Adrenal gland (tissue), 12 donors: Measurements from ENCODE around the gene CAMK1D. TPM values are rescaled to one million over a fixed set of nuclear protein-coding genes. Genes with fewer than 3 reads are reported as not detected.

Source experiments
- DNase-seq, 7 donors: peaks; one replicate each; pipeline ENCODE4 v3.0.0-alpha.2; 2019 to 2020
- H3K27ac ChIP-seq, 5 donors: fragments of 200-600 bp; sonication (generic) in 4 of 5; 1 replicate in 3 of 5; 2 replicates in 2 of 5; pipeline versions ENCODE4 v1.5.1 to v1.8.0; 2016 to 2020; ENCODE audit warnings: mild to moderate bottlenecking in 1 of 5
- H3K27me3 ChIP-seq: fragments of 200-600 bp; 2 replicates; pipeline ENCODE4 v1.8.0; 2021
- H3K36me3 ChIP-seq, 2 donors: fragments of 200-600 bp; replicated peaks in 1 of 2; 1 replicate in 1 of 2; 2 replicates in 1 of 2; pipeline versions ENCODE4 v1.5.1 to v1.8.0; 2018 to 2022
- H3K4me1 ChIP-seq, 2 donors: fragments of 200-600 bp; replicated peaks in 1 of 2; 1 replicate in 1 of 2; 2 replicates in 1 of 2; pipeline versions ENCODE4 v1.5.1 to v1.8.0; 2018 to 2021
- H3K4me3 ChIP-seq, 4 donors: fragments of 200-600 bp; sonication (generic) in 3 of 4; one replicate each; pipeline ENCODE4 v1.5.1; 2016 to 2018
- H3K9me3 ChIP-seq, 3 donors: fragments of 200-600 bp; sonication (generic) in 1 of 3; replicated peaks in 1 of 3; 1 replicate in 2 of 3; 2 replicates in 1 of 3; pipeline versions ENCODE4 v1.5.1 to v1.8.0; 2016 to 2021
- POLR2A ChIP-seq, 2 donors: fragments of 450-650 bp; IDR thresholded peaks; one replicate each; pipeline ENCODE4 v1.6.1; 2017; ENCODE audit warnings: antibody characterized with exemption in 2 of 2, mild to moderate bottlenecking in 2 of 2, moderate library complexity in 1 of 2
- WGBS, 4 donors: extraction: QIAGEN DNeasy Blood & Tissue Kit in 2 of 4; methylation state at CpG; one replicate each; pipeline versions ENCODE4 v1.1.5 to v1.1.7; 2013 to 2017; 5-methylcytosine and 5-hydroxymethylcytosine counted together
- intact Hi-C, 2 donors: fragments of 100-400 bp; cut with DNase I; formaldehyde crosslinking; loops; one replicate each; pipeline versions ENCODE4 v1.14.1 to v1.15.0; 2022 to 2023
- polyA plus RNA-seq, 3 donors: library from polyadenylated mRNA; stranded (reverse); fragments of 200-250 nt in 2 of 3; fragments of 350-450 nt in 1 of 3; fragmentation: Illumina TruSeq in 1 of 3; extraction: RNeasy Lipid Tissue Mini Kit (QIAGEN cat#74804) in 1 of 3; gene quantifications; one replicate each; pipeline ENCODE4 v1.2.3, GENCODE V29; 2013 to 2014
- total RNA-seq, 9 donors: library from RNA; depleted of rRNA in 4 of 9; stranded (reverse); fragments of >200 nt in 4 of 9; fragments of 120-200 nt in 1 of 9; fragmentation: NEBNext Ultra II Directional in 1 of 9; extraction: Animal tissue kit (Norgen Biotek cat#: 25700) in 1 of 9; gene quantifications; one replicate each; pipeline versions ENCODE4 v1.1.0 to v1.2.4, GENCODE V29; 2013 to 2023
- TF ChIP-seq, protein P1 (sequence below), 6 experiments: fragments of 450-650 bp in 4 of 6; fragments of 200-600 bp in 2 of 6; sonication (generic) in 1 of 6; IDR thresholded peaks; 1 replicate in 5 of 6; 2 replicates in 1 of 6; pipeline versions ENCODE4 v1.5.1 to v1.8.0; 2016 to 2021; ENCODE audit warnings: antibody characterized with exemption in 6 of 6, mild to moderate bottlenecking in 2 of 6, moderate library complexity in 1 of 6
- donor health status: healthy with polysubstance abuse.
- donor health status: Bipolar disorder and iron deficiency.
- donor health status: DM: yes; HTN: yes; CAD: no.
- donor health status: DM: no; HTN: no; CAD: no.
- donor health status: DM: no; HTN: no; CAD: no.
- donor health status: DM: yes; HTN: yes; CAD: no.

The CAMK1D gene
- total and polyA plus RNA-seq, 12 donors = 2.3 to 9.4 (median 6.5) TPM

DNA sequence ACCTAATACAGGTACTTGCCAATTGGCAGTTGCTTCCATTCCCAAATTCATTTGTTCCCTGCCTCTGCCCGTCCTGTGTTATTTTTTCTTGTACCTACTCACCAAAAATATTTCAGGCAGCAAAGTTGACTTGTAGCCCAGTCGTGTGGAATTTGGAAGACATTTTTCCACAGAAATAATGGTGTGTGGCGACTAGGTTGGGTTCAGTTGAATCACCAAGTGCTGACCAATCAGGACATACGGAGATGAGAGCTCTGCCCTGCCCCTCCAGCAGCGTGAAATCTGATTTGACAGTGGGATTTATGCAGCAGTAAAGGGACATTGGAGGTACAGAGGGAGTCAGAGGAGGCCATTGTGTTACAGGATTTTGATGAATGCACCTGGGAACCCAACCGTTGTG lies 435.3 kb downstream of the CAMK1D start:
- TF ChIP-seq, protein P1, sequence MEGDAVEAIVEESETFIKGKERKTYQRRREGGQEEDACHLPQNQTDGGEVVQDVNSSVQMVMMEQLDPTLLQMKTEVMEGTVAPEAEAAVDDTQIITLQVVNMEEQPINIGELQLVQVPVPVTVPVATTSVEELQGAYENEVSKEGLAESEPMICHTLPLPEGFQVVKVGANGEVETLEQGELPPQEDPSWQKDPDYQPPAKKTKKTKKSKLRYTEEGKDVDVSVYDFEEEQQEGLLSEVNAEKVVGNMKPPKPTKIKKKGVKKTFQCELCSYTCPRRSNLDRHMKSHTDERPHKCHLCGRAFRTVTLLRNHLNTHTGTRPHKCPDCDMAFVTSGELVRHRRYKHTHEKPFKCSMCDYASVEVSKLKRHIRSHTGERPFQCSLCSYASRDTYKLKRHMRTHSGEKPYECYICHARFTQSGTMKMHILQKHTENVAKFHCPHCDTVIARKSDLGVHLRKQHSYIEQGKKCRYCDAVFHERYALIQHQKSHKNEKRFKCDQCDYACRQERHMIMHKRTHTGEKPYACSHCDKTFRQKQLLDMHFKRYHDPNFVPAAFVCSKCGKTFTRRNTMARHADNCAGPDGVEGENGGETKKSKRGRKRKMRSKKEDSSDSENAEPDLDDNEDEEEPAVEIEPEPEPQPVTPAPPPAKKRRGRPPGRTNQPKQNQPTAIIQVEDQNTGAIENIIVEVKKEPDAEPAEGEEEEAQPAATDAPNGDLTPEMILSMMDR (IDR thresholded peaks at IDR 0.05) = no peak
- TF ChIP-seq POLR2A (IDR thresholded peaks at IDR 0.05) = no peak
- 81 to 91% (median 88%) methylated on average over 6 of the region's 6 CpGs for WGBS, 4 donors
- Histone ChIP-seq H3K4me1 (no peaks in the 10 kb centered on the region), H3K27ac (no peak overlapping the region), H3K27me3 (no peaks in the 10 kb centered on the region), H3K4me3 (no peak overlapping the region), H3K9me3 (no peaks in the 10 kb centered on the region), H3K36me3 (no peaks in the 10 kb centered on the region)
- DNase-seq = no peak
- intact Hi-C loops = no loop called here

DNA sequence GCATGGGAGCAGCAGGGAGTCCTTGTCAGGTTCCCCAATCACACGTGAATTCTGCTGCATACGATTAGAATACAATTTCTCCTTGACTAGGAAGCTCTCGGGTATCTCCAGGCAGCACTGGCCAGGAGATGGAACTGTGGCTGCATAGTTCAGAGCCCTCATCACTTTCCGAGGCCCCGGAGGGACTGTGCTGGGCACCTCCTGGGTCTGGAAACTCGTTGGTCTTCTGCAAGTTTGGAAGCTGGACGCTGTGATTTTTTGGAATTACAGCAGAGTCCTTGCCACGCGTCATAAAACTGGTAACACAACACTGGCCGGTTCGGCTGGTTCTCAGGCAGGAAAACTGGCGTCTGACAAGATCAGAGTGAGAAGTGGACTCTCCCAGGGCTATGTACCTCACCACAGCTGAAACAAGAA lies 436.1 kb downstream of the CAMK1D start:
- intact Hi-C loops = no loop called here

DNA sequence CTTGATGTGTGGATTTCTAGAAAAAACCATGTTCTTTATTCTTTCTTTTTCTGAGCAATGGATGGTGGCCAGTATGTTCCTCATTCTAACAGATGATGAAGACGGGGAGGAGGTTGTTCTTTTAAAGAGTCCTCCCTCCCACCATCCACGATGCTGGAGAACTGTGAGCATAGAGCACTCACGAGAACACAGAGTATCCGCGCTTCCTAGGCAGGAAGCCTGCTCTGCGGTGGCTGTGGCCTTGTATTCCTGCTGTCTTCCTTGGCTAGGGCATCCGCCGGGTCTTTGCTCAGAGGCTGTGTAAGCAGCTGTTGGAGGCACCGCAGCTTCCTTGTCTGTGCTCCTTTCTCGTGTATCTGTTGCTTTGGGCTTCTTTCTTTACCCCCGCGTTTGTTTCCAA lies 437.9 kb downstream of the CAMK1D start:
- no peak for DNase-seq

More for the DNA sequence above, 436.1 kb downstream of the CAMK1D start:
- WGBS, 4 donors = 77 to 88% (median 83%) methylated on average over 12 of the region's 12 CpGs
- no peak for DNase-seq
- Histone ChIP-seq H3K36me3 (no peaks in the 10 kb centered on the region), H3K4me1 (no peaks in the 10 kb centered on the region), H3K4me3 (no peak overlapping the region), H3K27ac (no peak overlapping the region), H3K27me3 (no peaks in the 10 kb centered on the region), H3K9me3 (no peaks in the 10 kb centered on the region)
- TF ChIP-seq, protein P1 (IDR thresholded peaks at IDR 0.05) = no peak
- no peak for TF ChIP-seq POLR2A (IDR thresholded peaks at IDR 0.05)

DNA sequence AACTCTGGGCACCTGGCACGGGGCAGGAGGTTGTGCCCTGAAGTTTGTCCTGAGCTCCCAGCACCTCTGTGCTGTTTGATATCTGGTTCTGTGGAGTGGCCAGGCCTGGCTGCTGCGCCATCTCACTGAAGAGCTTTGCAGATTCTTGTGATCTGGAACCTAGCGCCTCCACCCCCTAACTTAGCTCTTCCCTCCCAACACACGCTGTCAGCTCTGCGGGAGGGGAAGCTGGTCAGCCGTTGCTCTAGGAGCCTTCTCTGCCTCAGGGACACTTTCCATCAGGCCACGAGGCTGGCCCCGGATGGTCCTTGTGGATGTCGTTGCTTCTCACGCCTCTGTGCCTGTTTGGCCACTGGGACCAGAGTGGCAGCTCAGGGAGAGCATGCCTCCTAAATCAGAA lies 438.9 kb downstream of the CAMK1D start:
- Histone ChIP-seq H3K9me3 (no peaks in the 10 kb centered on the region), H3K4me3 (no peak overlapping the region), H3K4me1 (no peaks in the 10 kb centered on the region), H3K36me3 (no peaks in the 10 kb centered on the region), H3K27ac (no peak overlapping the region), H3K27me3 (no peaks in the 10 kb centered on the region)
- TF ChIP-seq, protein P1 (IDR thresholded peaks at IDR 0.05) = no peak
- no peak for TF ChIP-seq POLR2A (IDR thresholded peaks at IDR 0.05)
- no peak for DNase-seq
- intact Hi-C loops = no loop called here
- WGBS, 4 donors = 87 to 92% (median 88%) methylated on average over 7 to 10 of the region's 10 CpGs

More for the DNA sequence above, 437.9 kb downstream of the CAMK1D start:
- Histone ChIP-seq H3K36me3 (no peaks in the 10 kb centered on the region), H3K27ac (no peak overlapping the region), H3K27me3 (no peaks in the 10 kb centered on the region), H3K9me3 (no peaks in the 10 kb centered on the region), H3K4me3 (no peak overlapping the region), H3K4me1 (no peaks in the 10 kb centered on the region)
- intact Hi-C loops = no loop called here
- 82 to 92% (median 84%) methylated on average over 12 of the region's 12 CpGs for WGBS, 4 donors
- TF ChIP-seq POLR2A (IDR thresholded peaks at IDR 0.05) = no peak
- TF ChIP-seq, protein P1 (IDR thresholded peaks at IDR 0.05) = no peak
